Measurements from ENCODE around the gene CCHCR1. TPM values are rescaled to one million over a fixed set of nuclear protein-coding genes. Genes with fewer than 3 reads are reported as not detected.

The CCHCR1 gene
- total and polyA plus RNA-seq, 2 experiments from 2014 or later = 19.8 to 46.7 TPM

DNA sequence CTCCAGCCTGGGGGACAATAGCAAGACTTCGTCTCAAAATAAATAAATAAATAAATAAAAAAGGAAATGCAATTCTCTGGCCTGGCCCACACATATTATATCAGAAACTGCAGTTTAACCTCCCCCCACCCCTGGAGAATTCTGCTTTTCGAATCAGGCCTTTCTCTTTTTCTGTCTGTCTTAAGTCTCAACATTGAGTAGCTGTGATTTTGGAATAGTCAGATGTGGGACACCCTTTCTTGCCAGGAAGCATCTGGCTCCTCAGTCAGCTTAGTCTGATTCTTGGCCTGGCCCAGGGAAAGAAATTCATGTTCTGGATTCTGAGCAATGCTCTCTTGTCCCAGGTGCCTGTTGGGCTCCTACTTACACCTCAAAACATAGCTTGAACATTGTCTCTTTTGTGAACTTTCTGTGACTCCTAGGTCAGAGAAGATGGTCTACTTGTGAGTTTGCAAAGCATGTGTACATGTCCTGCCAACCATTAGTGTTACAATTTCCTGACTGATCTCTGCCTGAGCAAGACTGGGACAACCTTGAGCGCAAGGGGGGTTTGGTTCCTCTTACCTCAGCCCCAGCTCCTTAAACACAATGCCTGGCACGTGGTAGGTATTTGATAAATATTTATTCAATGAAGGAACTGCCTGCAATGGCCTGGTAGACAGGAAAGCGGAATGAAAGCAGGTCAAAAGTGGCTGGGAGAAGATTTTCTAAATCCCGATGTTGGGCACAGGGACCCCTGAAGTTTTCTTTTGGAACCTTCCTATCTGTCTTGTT is 36.6 kb upstream of the CCHCR1 start:
- no peak overlapping the region for H3K4me3 Mint-ChIP-seq
- Histone ChIP-seq H3K79me2 (replicated peaks; ENCODE audit: insufficient read depth) (no peaks in the 10 kb centered on the region), H3K27ac (ENCODE audit: low read depth) (no peak overlapping the region), H3K27me3 (ENCODE audit: insufficient read depth) (no peaks in the 10 kb centered on the region), H3F3A (replicated peaks; ENCODE audit: low read depth) (no peaks in the 10 kb centered on the region; the same call in 1 of the 2 replicates), H4K20me1 (replicated peaks; ENCODE audit: insufficient read depth) (no peaks in the 10 kb centered on the region), H3K36me3 (ENCODE audit: insufficient read depth) (no peaks in the 10 kb centered on the region), H3K4me1 (ENCODE audit: insufficient read depth) (0 out of 2 replicates have a peak, but pooled peaks cover 6% of the 10 kb centered on the region), H2AFZ (no peak overlapping the region), H3K9me2 (ENCODE audit: insufficient read depth) (no peaks in the 10 kb centered on the region), H3K4me3 (no peak overlapping the region), H3K4me2 (no peak overlapping the region)
- TF ChIP-seq POLR2AphosphoS5 (IDR thresholded peaks at IDR 0.05; ENCODE audit: low read depth) = no peak
- no peak for TF ChIP-seq NANOG (IDR thresholded peaks at IDR 0.05; ENCODE audit: borderline replicate concordance)
- TF ChIP-seq JUNB (IDR thresholded peaks at IDR 0.05; ENCODE audit: unreplicated experiment) = no peak
- no peak for TF ChIP-seq EZH2phosphoT487 (IDR thresholded peaks at IDR 0.05; ENCODE audit: unreplicated experiment)
- TF ChIP-seq STAT1 (IDR thresholded peaks at IDR 0.05; ENCODE audit: unreplicated experiment) = no peak
- TF ChIP-seq EZH2 (IDR thresholded peaks at IDR 0.05; ENCODE audit: low read depth, unreplicated experiment) = no peak
- TF ChIP-seq, protein P1, sequence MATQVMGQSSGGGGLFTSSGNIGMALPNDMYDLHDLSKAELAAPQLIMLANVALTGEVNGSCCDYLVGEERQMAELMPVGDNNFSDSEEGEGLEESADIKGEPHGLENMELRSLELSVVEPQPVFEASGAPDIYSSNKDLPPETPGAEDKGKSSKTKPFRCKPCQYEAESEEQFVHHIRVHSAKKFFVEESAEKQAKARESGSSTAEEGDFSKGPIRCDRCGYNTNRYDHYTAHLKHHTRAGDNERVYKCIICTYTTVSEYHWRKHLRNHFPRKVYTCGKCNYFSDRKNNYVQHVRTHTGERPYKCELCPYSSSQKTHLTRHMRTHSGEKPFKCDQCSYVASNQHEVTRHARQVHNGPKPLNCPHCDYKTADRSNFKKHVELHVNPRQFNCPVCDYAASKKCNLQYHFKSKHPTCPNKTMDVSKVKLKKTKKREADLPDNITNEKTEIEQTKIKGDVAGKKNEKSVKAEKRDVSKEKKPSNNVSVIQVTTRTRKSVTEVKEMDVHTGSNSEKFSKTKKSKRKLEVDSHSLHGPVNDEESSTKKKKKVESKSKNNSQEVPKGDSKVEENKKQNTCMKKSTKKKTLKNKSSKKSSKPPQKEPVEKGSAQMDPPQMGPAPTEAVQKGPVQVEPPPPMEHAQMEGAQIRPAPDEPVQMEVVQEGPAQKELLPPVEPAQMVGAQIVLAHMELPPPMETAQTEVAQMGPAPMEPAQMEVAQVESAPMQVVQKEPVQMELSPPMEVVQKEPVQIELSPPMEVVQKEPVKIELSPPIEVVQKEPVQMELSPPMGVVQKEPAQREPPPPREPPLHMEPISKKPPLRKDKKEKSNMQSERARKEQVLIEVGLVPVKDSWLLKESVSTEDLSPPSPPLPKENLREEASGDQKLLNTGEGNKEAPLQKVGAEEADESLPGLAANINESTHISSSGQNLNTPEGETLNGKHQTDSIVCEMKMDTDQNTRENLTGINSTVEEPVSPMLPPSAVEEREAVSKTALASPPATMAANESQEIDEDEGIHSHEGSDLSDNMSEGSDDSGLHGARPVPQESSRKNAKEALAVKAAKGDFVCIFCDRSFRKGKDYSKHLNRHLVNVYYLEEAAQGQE (IDR thresholded peaks at IDR 0.05; ENCODE audit: unreplicated experiment) = no peak
- no peak for TF ChIP-seq ZNF114 (CRISPR knock-in tag; IDR thresholded peaks at IDR 0.05)
- TF ChIP-seq, protein P2, sequence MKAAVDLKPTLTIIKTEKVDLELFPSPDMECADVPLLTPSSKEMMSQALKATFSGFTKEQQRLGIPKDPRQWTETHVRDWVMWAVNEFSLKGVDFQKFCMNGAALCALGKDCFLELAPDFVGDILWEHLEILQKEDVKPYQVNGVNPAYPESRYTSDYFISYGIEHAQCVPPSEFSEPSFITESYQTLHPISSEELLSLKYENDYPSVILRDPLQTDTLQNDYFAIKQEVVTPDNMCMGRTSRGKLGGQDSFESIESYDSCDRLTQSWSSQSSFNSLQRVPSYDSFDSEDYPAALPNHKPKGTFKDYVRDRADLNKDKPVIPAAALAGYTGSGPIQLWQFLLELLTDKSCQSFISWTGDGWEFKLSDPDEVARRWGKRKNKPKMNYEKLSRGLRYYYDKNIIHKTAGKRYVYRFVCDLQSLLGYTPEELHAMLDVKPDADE (IDR thresholded peaks at IDR 0.05) = no peak
- TF ChIP-seq, protein P3, sequence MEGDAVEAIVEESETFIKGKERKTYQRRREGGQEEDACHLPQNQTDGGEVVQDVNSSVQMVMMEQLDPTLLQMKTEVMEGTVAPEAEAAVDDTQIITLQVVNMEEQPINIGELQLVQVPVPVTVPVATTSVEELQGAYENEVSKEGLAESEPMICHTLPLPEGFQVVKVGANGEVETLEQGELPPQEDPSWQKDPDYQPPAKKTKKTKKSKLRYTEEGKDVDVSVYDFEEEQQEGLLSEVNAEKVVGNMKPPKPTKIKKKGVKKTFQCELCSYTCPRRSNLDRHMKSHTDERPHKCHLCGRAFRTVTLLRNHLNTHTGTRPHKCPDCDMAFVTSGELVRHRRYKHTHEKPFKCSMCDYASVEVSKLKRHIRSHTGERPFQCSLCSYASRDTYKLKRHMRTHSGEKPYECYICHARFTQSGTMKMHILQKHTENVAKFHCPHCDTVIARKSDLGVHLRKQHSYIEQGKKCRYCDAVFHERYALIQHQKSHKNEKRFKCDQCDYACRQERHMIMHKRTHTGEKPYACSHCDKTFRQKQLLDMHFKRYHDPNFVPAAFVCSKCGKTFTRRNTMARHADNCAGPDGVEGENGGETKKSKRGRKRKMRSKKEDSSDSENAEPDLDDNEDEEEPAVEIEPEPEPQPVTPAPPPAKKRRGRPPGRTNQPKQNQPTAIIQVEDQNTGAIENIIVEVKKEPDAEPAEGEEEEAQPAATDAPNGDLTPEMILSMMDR (conservative IDR thresholded peaks at IDR 0.05; ENCODE audit: low read depth in 2 of 2) = no peak
- no peak for TF ChIP-seq ZNF331 (CRISPR knock-in tag; IDR thresholded peaks at IDR 0.05; ENCODE audit: low read depth)
- TF ChIP-seq CREB1 (CRISPR knock-in tag; IDR thresholded peaks at IDR 0.05; ENCODE audit: low read depth) = no peak
- TF ChIP-seq, protein P4, sequence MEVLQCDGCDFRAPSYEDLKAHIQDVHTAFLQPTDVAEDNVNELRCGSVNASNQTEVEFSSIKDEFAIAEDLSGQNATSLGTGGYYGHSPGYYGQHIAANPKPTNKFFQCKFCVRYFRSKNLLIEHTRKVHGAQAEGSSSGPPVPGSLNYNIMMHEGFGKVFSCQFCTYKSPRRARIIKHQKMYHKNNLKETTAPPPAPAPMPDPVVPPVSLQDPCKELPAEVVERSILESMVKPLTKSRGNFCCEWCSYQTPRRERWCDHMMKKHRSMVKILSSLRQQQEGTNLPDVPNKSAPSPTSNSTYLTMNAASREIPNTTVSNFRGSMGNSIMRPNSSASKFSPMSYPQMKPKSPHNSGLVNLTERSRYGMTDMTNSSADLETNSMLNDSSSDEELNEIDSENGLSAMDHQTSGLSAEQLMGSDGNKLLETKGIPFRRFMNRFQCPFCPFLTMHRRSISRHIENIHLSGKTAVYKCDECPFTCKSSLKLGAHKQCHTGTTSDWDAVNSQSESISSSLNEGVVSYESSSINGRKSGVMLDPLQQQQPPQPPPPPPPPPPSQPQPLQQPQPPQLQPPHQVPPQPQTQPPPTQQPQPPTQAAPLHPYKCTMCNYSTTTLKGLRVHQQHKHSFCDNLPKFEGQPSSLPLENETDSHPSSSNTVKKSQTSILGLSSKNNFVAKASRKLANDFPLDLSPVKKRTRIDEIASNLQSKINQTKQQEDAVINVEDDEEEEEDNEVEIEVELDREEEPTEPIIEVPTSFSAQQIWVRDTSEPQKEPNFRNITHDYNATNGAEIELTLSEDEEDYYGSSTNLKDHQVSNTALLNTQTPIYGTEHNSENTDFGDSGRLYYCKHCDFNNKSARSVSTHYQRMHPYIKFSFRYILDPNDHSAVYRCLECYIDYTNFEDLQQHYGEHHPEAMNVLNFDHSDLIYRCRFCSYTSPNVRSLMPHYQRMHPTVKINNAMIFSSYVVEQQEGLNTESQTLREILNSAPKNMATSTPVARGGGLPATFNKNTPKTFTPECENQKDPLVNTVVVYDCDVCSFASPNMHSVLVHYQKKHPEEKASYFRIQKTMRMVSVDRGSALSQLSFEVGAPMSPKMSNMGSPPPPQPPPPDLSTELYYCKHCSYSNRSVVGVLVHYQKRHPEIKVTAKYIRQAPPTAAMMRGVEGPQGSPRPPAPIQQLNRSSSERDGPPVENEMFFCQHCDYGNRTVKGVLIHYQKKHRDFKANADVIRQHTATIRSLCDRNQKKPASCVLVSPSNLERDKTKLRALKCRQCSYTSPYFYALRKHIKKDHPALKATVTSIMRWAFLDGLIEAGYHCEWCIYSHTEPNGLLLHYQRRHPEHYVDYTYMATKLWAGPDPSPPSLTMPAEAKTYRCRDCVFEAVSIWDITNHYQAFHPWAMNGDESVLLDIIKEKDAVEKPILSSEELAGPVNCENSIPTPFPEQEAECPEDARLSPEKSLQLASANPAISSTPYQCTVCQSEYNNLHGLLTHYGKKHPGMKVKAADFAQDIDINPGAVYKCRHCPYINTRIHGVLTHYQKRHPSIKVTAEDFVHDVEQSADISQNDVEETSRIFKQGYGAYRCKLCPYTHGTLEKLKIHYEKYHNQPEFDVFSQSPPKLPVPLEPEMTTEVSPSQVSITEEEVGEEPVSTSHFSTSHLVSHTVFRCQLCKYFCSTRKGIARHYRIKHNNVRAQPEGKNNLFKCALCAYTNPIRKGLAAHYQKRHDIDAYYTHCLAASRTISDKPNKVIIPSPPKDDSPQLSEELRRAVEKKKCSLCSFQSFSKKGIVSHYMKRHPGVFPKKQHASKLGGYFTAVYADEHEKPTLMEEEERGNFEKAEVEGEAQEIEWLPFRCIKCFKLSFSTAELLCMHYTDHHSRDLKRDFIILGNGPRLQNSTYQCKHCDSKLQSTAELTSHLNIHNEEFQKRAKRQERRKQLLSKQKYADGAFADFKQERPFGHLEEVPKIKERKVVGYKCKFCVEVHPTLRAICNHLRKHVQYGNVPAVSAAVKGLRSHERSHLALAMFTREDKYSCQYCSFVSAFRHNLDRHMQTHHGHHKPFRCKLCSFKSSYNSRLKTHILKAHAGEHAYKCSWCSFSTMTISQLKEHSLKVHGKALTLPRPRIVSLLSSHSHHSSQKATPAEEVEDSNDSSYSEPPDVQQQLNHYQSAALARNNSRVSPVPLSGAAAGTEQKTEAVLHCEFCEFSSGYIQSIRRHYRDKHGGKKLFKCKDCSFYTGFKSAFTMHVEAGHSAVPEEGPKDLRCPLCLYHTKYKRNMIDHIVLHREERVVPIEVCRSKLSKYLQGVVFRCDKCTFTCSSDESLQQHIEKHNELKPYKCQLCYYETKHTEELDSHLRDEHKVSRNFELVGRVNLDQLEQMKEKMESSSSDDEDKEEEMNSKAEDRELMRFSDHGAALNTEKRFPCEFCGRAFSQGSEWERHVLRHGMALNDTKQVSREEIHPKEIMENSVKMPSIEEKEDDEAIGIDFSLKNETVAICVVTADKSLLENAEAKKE (CRISPR knock-in tag; IDR thresholded peaks at IDR 0.05) = no peak
- no peak overlapping the region for H3K27ac Mint-ChIP-seq
- peaks cover 22% of the 10 kb centered on the region for H3K9me3 Mint-ChIP-seq
- no peak for ATAC-seq
- H3K36me3 Mint-ChIP-seq (ENCODE audit: low read depth) = peaks cover 26% of the 10 kb centered on the region
- peaks cover 36% of the 10 kb centered on the region for H3K27me3 Mint-ChIP-seq (ENCODE audit: insufficient read depth, low read depth, poor library complexity)
- DNase-seq (ENCODE audit: low spot score) = no peak
- H3K4me1 Mint-ChIP-seq = peaks cover 10% of the 10 kb centered on the region
